Fibroblast of lung (primary cell): ENCODE measurements around the gene BCAS1. TPM values are rescaled to one million over a fixed set of nuclear protein-coding genes. Genes with fewer than 3 reads are reported as not detected.

Experiments
- DNase-seq, 2 donors: peaks; one replicate each; pipeline versions ENCODE4 v3.0.0 to v3.0.0-alpha.2; 2010; ENCODE audit warnings: low read depth in 2 of 2
- H2AFZ ChIP-seq: 2 replicates; pipeline ENCODE4 v1.5.1; 2012; ENCODE audit warnings: low read length, control low read depth, inconsistent platforms
- H3K27ac ChIP-seq: 2 replicates; pipeline ENCODE4 v1.5.1; 2011; ENCODE audit warnings: low read length, control low read depth; ENCODE audit not compliant: insufficient read depth
- H3K27me3 ChIP-seq: 2 replicates; pipeline ENCODE4 v1.5.1; 2011; ENCODE audit warnings: mild to moderate bottlenecking, low read length; ENCODE audit not compliant: control insufficient read depth, insufficient read depth
- H3K36me3 ChIP-seq: 2 replicates; pipeline ENCODE4 v1.5.1; 2011; ENCODE audit warnings: low read length; ENCODE audit not compliant: control insufficient read depth, insufficient read depth
- H3K4me1 ChIP-seq: 2 replicates; pipeline ENCODE4 v1.5.1; 2011; ENCODE audit warnings: low read length; ENCODE audit not compliant: control insufficient read depth, insufficient read depth; ENCODE audit errors: extremely low read depth
- H3K4me2 ChIP-seq: 2 replicates; pipeline ENCODE4 v1.5.1; 2011; ENCODE audit warnings: low read length, control low read depth; ENCODE audit not compliant: insufficient read depth; ENCODE audit errors: extremely low read depth
- H3K4me3 ChIP-seq, 4 experiments: fragments of 200-600 bp in 1 of 4; sonication (generic) in 1 of 4; replicated peaks in 1 of 4; 2 replicates each; pipeline ENCODE4 v1.5.1; 2011 to 2016; ENCODE audit warnings: low read length in 4 of 4, low read depth in 3 of 4, mild to moderate bottlenecking in 3 of 4, control low read depth in 2 of 4, inconsistent platforms in 1 of 4, mixed read lengths in 1 of 4; ENCODE audit not compliant: insufficient read depth in 1 of 4; ENCODE audit errors: control extremely low read depth in 1 of 4
- H3K79me2 ChIP-seq: 2 replicates; pipeline ENCODE4 v1.5.1; 2012; ENCODE audit warnings: mild to moderate bottlenecking, low read length, inconsistent platforms; ENCODE audit not compliant: control insufficient read depth, insufficient read depth
- H3K9ac ChIP-seq: 2 replicates; pipeline ENCODE4 v1.5.1; 2011; ENCODE audit warnings: mild to moderate bottlenecking, low read length, control low read depth; ENCODE audit not compliant: insufficient read depth
- H3K9me3 ChIP-seq: 2 replicates; pipeline ENCODE4 v1.5.1; 2012; ENCODE audit warnings: low read depth, low read length; ENCODE audit not compliant: control insufficient read depth, insufficient read depth
- H4K20me1 ChIP-seq: 2 replicates; pipeline ENCODE4 v1.5.1; 2011; ENCODE audit warnings: low read length; ENCODE audit not compliant: control insufficient read depth, insufficient read depth; ENCODE audit errors: extremely low read depth
- EZH2 ChIP-seq: IDR thresholded peaks from 2 replicates; pipeline ENCODE4 v1.5.1; 2012; ENCODE audit warnings: low read length, control low read depth, mild to moderate bottlenecking; ENCODE audit errors: missing control alignments
- polyA plus RNA-seq, 2 donors: library from polyadenylated mRNA; depleted of rRNA in 1 of 2; stranded (reverse) in 1 of 2; unstranded in 1 of 2; fragments of >200 nt; gene quantifications; 2 replicates each; pipeline ENCODE4 v1.2.1, GENCODE V29; 2011 to 2012; ENCODE audit warnings: missing spikeins in 1 of 2
- total RNA-seq: library from RNA; depleted of rRNA; stranded (reverse); fragments of >200 nt; gene quantifications from 2 replicates; pipeline ENCODE4 v1.2.1, GENCODE V29; 2014
- TF ChIP-seq, protein P1 (sequence below), 2 donors: IDR thresholded peaks in 1 of 2; conservative IDR thresholded peaks in 1 of 2; 1 replicate in 1 of 2; 2 replicates in 1 of 2; pipeline ENCODE4 v1.5.1; 2011 to 2012; ENCODE audit warnings: low read length in 2 of 2, control low read depth in 1 of 2, inconsistent platforms in 1 of 2, low read depth in 1 of 2, mild to moderate bottlenecking in 1 of 2

The BCAS1 gene
- total and polyA plus RNA-seq, 2 donors (not counting 1 experiment from before 2014, with no cell fraction given): 0.17 TPM; not detected in 1

- DNase-seq: peak; percentile 25 to 73
- Histone ChIP-seq H3K4me2 (no peak overlapping the region), H3K36me3 (no peaks in the 10 kb centered on the region), H3K27ac (no peak overlapping the region), H2AFZ (no peak overlapping the region), H3K4me1 (no peaks in the 10 kb centered on the region), H3K79me2 (no peaks in the 10 kb centered on the region), H3K27me3 (no peaks in the 10 kb centered on the region), H3K9me3 (no peaks in the 10 kb centered on the region), H3K4me3 (no peak overlapping the region), H4K20me1 (no peaks in the 10 kb centered on the region), H3K9ac (no peak overlapping the region)
- no peak for TF ChIP-seq EZH2
- TF ChIP-seq, protein P1, sequence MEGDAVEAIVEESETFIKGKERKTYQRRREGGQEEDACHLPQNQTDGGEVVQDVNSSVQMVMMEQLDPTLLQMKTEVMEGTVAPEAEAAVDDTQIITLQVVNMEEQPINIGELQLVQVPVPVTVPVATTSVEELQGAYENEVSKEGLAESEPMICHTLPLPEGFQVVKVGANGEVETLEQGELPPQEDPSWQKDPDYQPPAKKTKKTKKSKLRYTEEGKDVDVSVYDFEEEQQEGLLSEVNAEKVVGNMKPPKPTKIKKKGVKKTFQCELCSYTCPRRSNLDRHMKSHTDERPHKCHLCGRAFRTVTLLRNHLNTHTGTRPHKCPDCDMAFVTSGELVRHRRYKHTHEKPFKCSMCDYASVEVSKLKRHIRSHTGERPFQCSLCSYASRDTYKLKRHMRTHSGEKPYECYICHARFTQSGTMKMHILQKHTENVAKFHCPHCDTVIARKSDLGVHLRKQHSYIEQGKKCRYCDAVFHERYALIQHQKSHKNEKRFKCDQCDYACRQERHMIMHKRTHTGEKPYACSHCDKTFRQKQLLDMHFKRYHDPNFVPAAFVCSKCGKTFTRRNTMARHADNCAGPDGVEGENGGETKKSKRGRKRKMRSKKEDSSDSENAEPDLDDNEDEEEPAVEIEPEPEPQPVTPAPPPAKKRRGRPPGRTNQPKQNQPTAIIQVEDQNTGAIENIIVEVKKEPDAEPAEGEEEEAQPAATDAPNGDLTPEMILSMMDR (conservative IDR thresholded peaks at IDR 0.05 in 1 of 2, IDR thresholded peaks at IDR 0.05 in 1 of 2; ENCODE audit: low read depth in 1 of 2, low read length in 2 of 2): no peak
These were observed 9.1 kb downstream of the BCAS1 start for GRCh38 chr20:54061101-54061881.

GRCh38 chr20:54059691-54060364, 10.6 kb downstream of the BCAS1 start:
- Histone ChIP-seq H2AFZ (no peak overlapping the region), H3K36me3 (no peaks in the 10 kb centered on the region), H3K9ac (no peak overlapping the region), H3K79me2 (no peaks in the 10 kb centered on the region), H3K27me3 (no peaks in the 10 kb centered on the region), H3K4me2 (no peak overlapping the region), H3K27ac (no peak overlapping the region), H4K20me1 (no peaks in the 10 kb centered on the region), H3K9me3 (no peaks in the 10 kb centered on the region), H3K4me1 (no peaks in the 10 kb centered on the region), H3K4me3 (no peak overlapping the region)
- TF ChIP-seq EZH2: no peak
- TF ChIP-seq, protein P1 (conservative IDR thresholded peaks at IDR 0.05 in 1 of 2, IDR thresholded peaks at IDR 0.05 in 1 of 2; ENCODE audit: low read depth in 1 of 2, low read length in 2 of 2): no peak
- no peak for DNase-seq

- TF ChIP-seq EZH2: no peak
- TF ChIP-seq, protein P1 (conservative IDR thresholded peaks at IDR 0.05 in 1 of 2, IDR thresholded peaks at IDR 0.05 in 1 of 2; ENCODE audit: low read depth in 1 of 2, low read length in 2 of 2): no peak
- H4K20me1 ChIP-seq: no peaks in the 10 kb centered on the region
These were observed 11.8 kb downstream of the BCAS1 start for GRCh38 chr20:54058420-54059139.

More at GRCh38 chr20:54058420-54059139, 11.8 kb downstream of the BCAS1 start:
- no peak overlapping the region for H3K27ac ChIP-seq
- no peaks in the 10 kb centered on the region for H3K4me1 ChIP-seq
- H3K79me2 ChIP-seq: no peaks in the 10 kb centered on the region
- no peak overlapping the region for H2AFZ ChIP-seq
- H3K9me3 ChIP-seq: no peaks in the 10 kb centered on the region
- no peak overlapping the region for H3K9ac ChIP-seq
- no peaks in the 10 kb centered on the region for H3K36me3 ChIP-seq
- no peak overlapping the region for H3K4me2 ChIP-seq
- no peak overlapping the region for H3K4me3 ChIP-seq
- no peak for DNase-seq
- no peaks in the 10 kb centered on the region for H3K27me3 ChIP-seq
